Measurements from ENCODE around the gene HLA-DMA. TPM values are rescaled to one million over a fixed set of nuclear protein-coding genes. Genes with fewer than 3 reads are reported as not detected.

HLA-DMA gene
- total and polyA plus RNA-seq, 7 donors: 16.3 to 131 (median 22.2) TPM

- intact Hi-C loops (cut with DNase I): no loop called here
- H3K27ac ChIP-seq: no peak overlapping the region
- 91 to 93% methylated on average over 9 of the region's 9 CpGs for WGBS, 2 donors
- H3K27me3 ChIP-seq: no peaks in the 10 kb centered on the region
- DNase-seq: no peak
- TF ChIP-seq EP300 (IDR thresholded peaks at IDR 0.05): no peak
- TF ChIP-seq POLR2A (IDR thresholded peaks at IDR 0.05): no peak
- TF ChIP-seq POLR2AphosphoS5 (IDR thresholded peaks at IDR 0.05): no peak
- TF ChIP-seq, protein P1, sequence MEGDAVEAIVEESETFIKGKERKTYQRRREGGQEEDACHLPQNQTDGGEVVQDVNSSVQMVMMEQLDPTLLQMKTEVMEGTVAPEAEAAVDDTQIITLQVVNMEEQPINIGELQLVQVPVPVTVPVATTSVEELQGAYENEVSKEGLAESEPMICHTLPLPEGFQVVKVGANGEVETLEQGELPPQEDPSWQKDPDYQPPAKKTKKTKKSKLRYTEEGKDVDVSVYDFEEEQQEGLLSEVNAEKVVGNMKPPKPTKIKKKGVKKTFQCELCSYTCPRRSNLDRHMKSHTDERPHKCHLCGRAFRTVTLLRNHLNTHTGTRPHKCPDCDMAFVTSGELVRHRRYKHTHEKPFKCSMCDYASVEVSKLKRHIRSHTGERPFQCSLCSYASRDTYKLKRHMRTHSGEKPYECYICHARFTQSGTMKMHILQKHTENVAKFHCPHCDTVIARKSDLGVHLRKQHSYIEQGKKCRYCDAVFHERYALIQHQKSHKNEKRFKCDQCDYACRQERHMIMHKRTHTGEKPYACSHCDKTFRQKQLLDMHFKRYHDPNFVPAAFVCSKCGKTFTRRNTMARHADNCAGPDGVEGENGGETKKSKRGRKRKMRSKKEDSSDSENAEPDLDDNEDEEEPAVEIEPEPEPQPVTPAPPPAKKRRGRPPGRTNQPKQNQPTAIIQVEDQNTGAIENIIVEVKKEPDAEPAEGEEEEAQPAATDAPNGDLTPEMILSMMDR (IDR thresholded peaks at IDR 0.05): no peak
- H3K36me3 ChIP-seq: no peaks in the 10 kb centered on the region
- no peaks in the 10 kb centered on the region for H3K9me3 ChIP-seq
- no peaks in the 10 kb centered on the region for H3K4me1 ChIP-seq
- no peak overlapping the region for H3K4me3 ChIP-seq
Measured at GRCh38 chr6:32993363-32993973, 40.6 kb upstream of the HLA-DMA start.

DNA sequence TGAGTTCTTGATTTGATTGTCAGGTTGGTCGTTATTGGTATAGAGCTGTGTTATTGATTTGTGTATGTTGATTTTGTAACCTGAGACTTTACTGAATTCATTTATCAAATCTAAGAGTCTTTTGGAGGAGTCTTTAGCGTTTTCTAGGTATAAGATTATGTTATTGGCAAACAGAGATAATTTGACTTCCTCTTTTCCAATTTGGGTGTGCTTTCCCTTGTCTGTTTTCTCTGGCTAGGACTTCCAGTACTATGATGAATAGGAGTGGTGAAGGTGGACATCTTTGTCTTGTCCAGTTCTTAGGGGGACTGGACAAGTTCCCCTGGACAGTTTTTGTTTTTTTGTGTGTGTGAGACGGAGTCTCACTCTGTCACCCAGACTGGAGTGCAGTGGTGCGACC is 39.1 kb upstream of the HLA-DMA start:
- WGBS, 2 donors: 66 to 77% methylated on average over 4 of the region's 4 CpGs
- no peaks in the 10 kb centered on the region for H3K27me3 ChIP-seq
- DNase-seq: no peak
- TF ChIP-seq EP300 (IDR thresholded peaks at IDR 0.05) (no peak), POLR2AphosphoS5 (IDR thresholded peaks at IDR 0.05) (no peak), POLR2A (IDR thresholded peaks at IDR 0.05) (no peak)
- TF ChIP-seq, protein P1 (IDR thresholded peaks at IDR 0.05): no peak
- H3K27ac ChIP-seq: no peak overlapping the region
- H3K4me1 ChIP-seq: no peaks in the 10 kb centered on the region
- intact Hi-C loops (cut with DNase I): no loop called here
- no peaks in the 10 kb centered on the region for H3K36me3 ChIP-seq
- H3K4me3 ChIP-seq: no peak overlapping the region
- H3K9me3 ChIP-seq: no peaks in the 10 kb centered on the region

- WGBS, 2 donors: 92 to 95% methylated on average over 1 of the region's 1 CpG
- no peaks in the 10 kb centered on the region for H3K36me3 ChIP-seq
- TF ChIP-seq POLR2A (IDR thresholded peaks at IDR 0.05) (no peak), EP300 (IDR thresholded peaks at IDR 0.05) (no peak)
- TF ChIP-seq, protein P1 (IDR thresholded peaks at IDR 0.05): no peak
- no peaks in the 10 kb centered on the region for H3K9me3 ChIP-seq
- intact Hi-C loops (cut with DNase I): no loop called here
- peaks cover 0 to 5% (median 0%) of the 10 kb centered on the region in 4 donors for H3K4me1 ChIP-seq
- H3K27ac ChIP-seq: no peak overlapping the region
- no peaks in the 10 kb centered on the region for H3K27me3 ChIP-seq
- H3K4me3 ChIP-seq: no peak overlapping the region
- no peak for DNase-seq
Measured at GRCh38 chr6:32989368-32989767, 36.5 kb upstream of the HLA-DMA start.

GRCh38 chr6:32984622-32985389 is 31.9 kb upstream of the HLA-DMA start:
- Histone ChIP-seq H3K36me3 (peaks cover 11 to 23% (median 20%) of the 10 kb centered on the region in 4 donors), H3K27ac (peak overlapping the region in 2 of 4 donors; percentile 30 to 75), H3K4me3 (no peak overlapping the region), H3K27me3 (no peaks in the 10 kb centered on the region), H3K4me1 (peaks cover 0 to 41% (median 18%) of the 10 kb centered on the region in 4 donors), H3K9me3 (no peaks in the 10 kb centered on the region)
- peak; percentile 93 for DNase-seq
- intact Hi-C loops (cut with DNase I): loop anchor here (1.0 to 2.0 kb wide), 2 partner anchors 52 to 100 kb away; no protein-coding TSS in a partner anchor
- TF ChIP-seq POLR2AphosphoS5 (IDR thresholded peaks at IDR 0.05) (peak in 3 of 4 donors; percentile 10 to 27 (median 25)), POLR2A (IDR thresholded peaks at IDR 0.05) (no peak)
- TF ChIP-seq, protein P1 (IDR thresholded peaks at IDR 0.05): peak; percentile 79 to 90 (median 86)
- 9 to 13% methylated on average over 9 of the region's 9 CpGs for WGBS, 2 donors

Measured in sigmoid colon (tissue), 7 donors.